Gastrocnemius medialis (tissue), 4 donors: ENCODE data around the gene SPTLC3.

ENCODE experiments used
- CTCF ChIP-seq, 5 experiments: fragments of 450-650 bp in 3 of 5; fragments of 200-600 bp in 2 of 5; sonication (generic) in 2 of 5; IDR thresholded peaks in 4 of 5; conservative IDR thresholded peaks in 1 of 5; 1 replicate in 4 of 5; 2 replicates in 1 of 5; pipeline ENCODE4 v1.5.1; 2016 to 2019; ENCODE audit warnings: antibody characterized with exemption in 5 of 5, mild to moderate bottlenecking in 3 of 5, moderate library complexity in 3 of 5
- POLR2A ChIP-seq, 2 donors: fragments of 450-650 bp; IDR thresholded peaks; one replicate each; pipeline ENCODE4 v1.6.1; 2017; ENCODE audit warnings: antibody characterized with exemption in 2 of 2, mild to moderate bottlenecking in 2 of 2, moderate library complexity in 2 of 2

- TF ChIP-seq CTCF (IDR thresholded peaks at IDR 0.05 in 4 of 5, conservative IDR thresholded peaks at IDR 0.05 in 1 of 5), result no peak
- TF ChIP-seq POLR2A (IDR thresholded peaks at IDR 0.05), result no peak
Measured at GRCh38 chr20:13139459-13140150, 130.8 kb downstream of the SPTLC3 start.
